Left colon (tissue), 2 donors: ENCODE data around the gene CLEC2L. TPM values are rescaled to one million over a fixed set of nuclear protein-coding genes. Genes with fewer than 3 reads are reported as not detected.

ENCODE experiments used
- ATAC-seq: fragments of 200-7000 bp; cut with Tn5 transposase; one replicate; pipeline ENCODE4 v1.9.1; 2020; ENCODE audit warnings: mild to moderate bottlenecking, moderate library complexity
- DNase-seq, 2 donors: peaks; one replicate each; pipeline ENCODE4 v3.0.0-alpha.2; 2020
- intact Hi-C, 2 donors: fragments of 100-400 bp; cut with DNase I in 1 of 2; cut with micrococcal nuclease in 1 of 2; formaldehyde crosslinking; loops; one replicate each; pipeline versions ENCODE4 v1.11.2 to v1.14.0; 2022; cut with DNase I, micrococcal nuclease
- total RNA-seq, 2 donors: library from RNA; stranded (reverse); fragmentation: NEBNext Ultra II Directional; extraction: Animal tissue kit (Norgen Biotek cat#: 25700); gene quantifications; one replicate each; pipeline ENCODE4 v1.2.1, GENCODE V29; 2021
- donor health status: DM: no; HTN: no; CAD: no.
- donor health status: DM: yes; HTN: yes; CAD: no.

CLEC2L gene
- total RNA-seq, 2 donors from 2014 or later: not detected

- ATAC-seq: no peak
- no peak for DNase-seq
- intact Hi-C loops: loop anchor here in 1 of 2 donors (5.0 kb wide), 1 partner anchor 51 kb away; no protein-coding TSS in a partner anchor
Observed at GRCh38 chr7:139591550-139592195, 68.2 kb downstream of the CLEC2L start.

GRCh38 chr7:139592801-139593461 lies 69.4 kb downstream of the CLEC2L start:
- ATAC-seq (no peak), DNase-seq (no peak)
- intact Hi-C loops: loop anchor here in 1 of 2 donors (5.0 kb wide), 1 partner anchor 49 kb away; no protein-coding TSS in a partner anchor

GRCh38 chr7:139594090-139594489 lies 70.6 kb downstream of the CLEC2L start:
- DNase-seq (no peak), ATAC-seq (no peak)
- intact Hi-C loops: loop anchor here in 1 of 2 donors (5.0 kb wide), 1 partner anchor 48 kb away; no protein-coding TSS in a partner anchor

Other genes with a start within 250 kb of the CLEC2L start
- 10 to 100 TPM; 18.8 to 23.5 TPM for gene FMC1, start 182.3 kb upstream of the CLEC2L start, total RNA-seq
- gene LUC7L2, start 163.8 kb upstream of the CLEC2L start, total RNA-seq: 10 to 100 TPM; 70.0 to 70.8 TPM
- under 1 TPM; 0.20 to 0.24 TPM for gene KLRG2, start 40.0 kb upstream of the CLEC2L start, total RNA-seq